K562 (cell line): ENCODE results near the gene KLF4. TPM values are rescaled to one million over a fixed set of nuclear protein-coding genes. Genes with fewer than 3 reads are reported as not detected.

Experiments
- ATAC-seq: fragments of 200-7000 bp; cut with Tn5 transposase; 3 replicates; pipeline ENCODE4 v1.9.1; 2020; ENCODE audit warnings: moderate library complexity
- Bru-seq: library from RNA; stranded (reverse); fragments of 400-500 nt; gene quantifications from one replicate; lab custom pipeline; 2021; lab: Mats Ljungman, UMichigan
- BruChase-seq, 2 experiments: library from RNA; stranded (reverse); fragments of 400-500 nt; gene quantifications; one replicate each; lab custom pipeline; 2021; lab: Mats Ljungman, UMichigan
- BruUV-seq: library from RNA; stranded (reverse); fragments of 400-500 nt; replicated peaks from 2 replicates; lab custom pipeline; 2021; lab: Mats Ljungman, UMichigan
- CTCF ChIA-PET: fragments of 300-600 bp; formaldehyde crosslinking; extraction: SDS; loops from one replicate; lab custom pipeline; 2021; ENCODE audit warnings: low intra/inter-chr PET ratio; lab: Yijun Ruan, JAX
- POLR2A ChIA-PET: fragments of 300-600, 350-650 bp; sonication (Branson Sonifier 250); formaldehyde crosslinking; extraction: SDS; loops from one replicate; lab custom pipeline; 2021; ENCODE audit warnings: antibody characterized with exemption, inconsistent platforms; lab: Yijun Ruan, JAX
- DNase-seq, 4 experiments: peaks; one replicate each; pipeline versions ENCODE4 v3.0.0 to v3.0.0-alpha.2; 2011 to 2018; ENCODE audit warnings: low spot score in 3 of 4, mixed read lengths in 3 of 4; ENCODE audit errors: extremely low read depth in 1 of 4
- FAIRE-seq: peaks from 2 replicates; lab custom pipeline; 2011; peaks lifted over from hg19 to GRCh38; lab: Jason Lieb, UNC
- H2AFZ ChIP-seq: 2 replicates; pipeline ENCODE4 v1.6.0; 2011; ENCODE audit warnings: low read depth, low read length, control low read depth, inconsistent platforms
- H3K27ac ChIP-seq: fragments of 200-600 bp; 3 replicates; pipeline ENCODE4 v1.8.0; 2011; ENCODE audit warnings: low read depth, mild to moderate bottlenecking, control low read depth, inconsistent platforms, low read length, moderate library complexity, mixed read lengths; ENCODE audit errors: extremely low read depth
- H3K27me3 ChIP-seq, 2 experiments: fragments of 300-600 bp in 1 of 2; 2 replicates in 1 of 2; 3 replicates in 1 of 2; pipeline versions ENCODE4 v1.6.0 to v1.8.0; 2011; ENCODE audit warnings: inconsistent platforms in 2 of 2, low read length in 2 of 2, mild to moderate bottlenecking in 1 of 2, mixed read lengths in 1 of 2, moderate library complexity in 1 of 2; ENCODE audit not compliant: control insufficient read depth in 2 of 2, insufficient read depth in 2 of 2
- H3K36me3 ChIP-seq: fragments of 300-600 bp; 3 replicates; pipeline ENCODE4 v1.8.0; 2011; ENCODE audit warnings: mild to moderate bottlenecking, low read length, inconsistent platforms; ENCODE audit not compliant: control insufficient read depth, insufficient read depth
- H3K4me1 ChIP-seq, 2 experiments: fragments of 200-600 bp in 1 of 2; replicated peaks in 1 of 2; 2 replicates in 1 of 2; 3 replicates in 1 of 2; pipeline versions ENCODE4 v1.5.1 to v1.8.0; 2011; ENCODE audit warnings: inconsistent platforms in 2 of 2, low read length in 2 of 2, mild to moderate bottlenecking in 1 of 2, mixed read lengths in 1 of 2, moderate library complexity in 1 of 2; ENCODE audit not compliant: control insufficient read depth in 2 of 2, insufficient read depth in 2 of 2
- H3K4me2 ChIP-seq: 2 replicates; pipeline ENCODE4 v1.6.1; 2011; ENCODE audit warnings: low read length, control low read depth, inconsistent platforms, mixed read lengths; ENCODE audit not compliant: insufficient read depth
- H3K4me3 ChIP-seq: fragments of 200-600 bp; sonication (generic), shearing (Covaris generic); 2 replicates; pipeline ENCODE4 v1.5.1; 2016; ENCODE audit warnings: control low read depth, inconsistent platforms
- H3K79me2 ChIP-seq: fragments of 200-600 bp; 3 replicates; pipeline ENCODE4 v1.8.0; 2011; ENCODE audit warnings: low read length, inconsistent platforms; ENCODE audit not compliant: control insufficient read depth, insufficient read depth
- H3K9ac ChIP-seq, 2 experiments: 2 replicates each; pipeline versions ENCODE4 v1.6.0 to v1.6.1; 2011; ENCODE audit warnings: low read depth in 2 of 2, low read length in 2 of 2, control low read depth in 1 of 2, inconsistent platforms in 1 of 2, mild to moderate bottlenecking in 1 of 2, mixed read lengths in 1 of 2; ENCODE audit not compliant: insufficient read depth in 1 of 2
- H3K9me1 ChIP-seq: one replicate; pipeline ENCODE4 v1.6.0; 2011; ENCODE audit warnings: inconsistent platforms, mild to moderate bottlenecking, low read length, moderate library complexity; ENCODE audit not compliant: control insufficient read depth, insufficient read depth
- H3K9me3 ChIP-seq: replicated peaks from 2 replicates; pipeline ENCODE4 v1.5.1; 2011; ENCODE audit warnings: low read depth, low read length, inconsistent platforms; ENCODE audit not compliant: control insufficient read depth, insufficient read depth
- H4K20me1 ChIP-seq: replicated peaks from 2 replicates; pipeline ENCODE4 v1.6.1; 2011; ENCODE audit warnings: low read length, inconsistent platforms, mixed read lengths; ENCODE audit not compliant: control insufficient read depth, insufficient read depth
- ATF7 ChIP-seq: fragments of 450-650 bp; IDR thresholded peaks from 2 replicates; pipeline ENCODE4 v1.7.1; 2014; ENCODE audit warnings: mild to moderate bottlenecking, moderate library complexity
- BRD4 ChIP-seq: fragments of 200-600 bp; sonication (generic); IDR thresholded peaks from 2 replicates; pipeline ENCODE4 v1.6.1; 2017; ENCODE audit warnings: inconsistent platforms
- ETS1 ChIP-seq: conservative IDR thresholded peaks from 2 replicates; pipeline ENCODE4 v1.6.1; 2011; ENCODE audit warnings: low read depth, mild to moderate bottlenecking, low read length; ENCODE audit not compliant: control insufficient read depth
- FIP1L1 ChIP-seq: fragments of 200-400 bp; formaldehyde crosslinking; IDR thresholded peaks from 2 replicates; pipeline ENCODE4 v1.6.1; 2018; ENCODE audit warnings: mild to moderate bottlenecking, low read depth, low read length; ENCODE audit not compliant: poor library complexity, severe bottlenecking
- JUND ChIP-seq, 2 experiments: IDR thresholded peaks; 2 replicates in 1 of 2; 3 replicates in 1 of 2; pipeline ENCODE4 v1.6.1; 2011; ENCODE audit warnings: borderline replicate concordance in 2 of 2, low read depth in 2 of 2, low read length in 2 of 2, improper control_type of control experiment in 1 of 2, missing biosample characterization in 1 of 2, missing genetic modification characterization in 1 of 2, missing genetic modification reagents in 1 of 2
- POLR2G ChIP-seq: fragments of 200-400 bp; formaldehyde crosslinking; IDR thresholded peaks from 2 replicates; pipeline ENCODE4 v1.6.1; 2017; ENCODE audit warnings: low read depth, mild to moderate bottlenecking, antibody characterized with exemption, low read length, moderate library complexity
- RBFOX2 ChIP-seq: fragments of 200-400 bp; formaldehyde crosslinking; IDR thresholded peaks from 2 replicates; pipeline ENCODE4 v1.6.1; 2017; ENCODE audit warnings: low read depth, mild to moderate bottlenecking, low read length, moderate library complexity
- WGBS: fragments of 100-300 bp; shearing (Covaris generic); methylation state at CpG from one replicate; pipeline ENCODE4 v1.1.6; 2016; ENCODE audit warnings: low coverage, mixed read lengths; ENCODE audit not compliant: insufficient coverage; ENCODE audit errors: missing lambda C conversion rate; 5-methylcytosine and 5-hydroxymethylcytosine counted together
- in situ Hi-C: fragments of 300-500 bp; cut with MboI; formaldehyde crosslinking; loops from 4 replicates; pipeline ENCODE4 v1.15.0; 2018; ENCODE audit warnings: inconsistent platforms, mixed read lengths
- intact Hi-C: fragments of 100-400 bp; cut with micrococcal nuclease; formaldehyde crosslinking; loops from 2 replicates; pipeline ENCODE4 v1.14.2; 2022
- long read RNA-seq, 3 experiments: library from polyadenylated mRNA in 2 of 3; library from RNA in 1 of 3; unstranded in 2 of 3; stranded (forward) in 1 of 3; transcript quantifications; one replicate each; pipeline ENCODE4 v2.0.0, GENCODE V29; 2019 to 2022
- polyA minus RNA-seq, 3 experiments: library from RNA; depleted of rRNA, polyadenylated mRNA; stranded (reverse); fragments of >200 nt; gene quantifications; 2 replicates each; pipeline ENCODE4 v1.2.3, GENCODE V29; 2011
- polyA plus RNA-seq, 8 experiments: library from polyadenylated mRNA; depleted of rRNA in 4 of 8; stranded (reverse) in 5 of 8; unstranded in 3 of 8; fragments of >200 nt; fragmentation: Nextera tagmentation in 2 of 8; fragmentation: Illumina TruSeq in 1 of 8; extraction: Ambion mirVana in 2 of 8; extraction: Trizol in 1 of 8; gene quantifications; 2 replicates each; pipeline versions ENCODE4 v1.2.1 to v1.2.3, GENCODE V29; 2011 to 2014; ENCODE audit warnings: inconsistent platforms in 1 of 8, missing spikeins in 1 of 8
- total RNA-seq, 7 experiments: library from RNA; depleted of rRNA in 6 of 7; stranded (reverse); fragments of >200 nt in 6 of 7; fragmentation: Illumina TruSeq in 2 of 7; extraction: Trizol in 2 of 7; gene quantifications; 2 replicates each; pipeline versions ENCODE4 v1.2.1 to v1.2.3, GENCODE V29; 2011 to 2021; ENCODE audit warnings: low replicate concordance in 1 of 7
- TF ChIP-seq, protein P1 (sequence below), 2 experiments: fragments of 250-450 bp in 1 of 2; fragments of 450-650 bp in 1 of 2; sonication (Bioruptor Pico) in 1 of 2; IDR thresholded peaks; 2 replicates each; pipeline versions ENCODE4 v1.6.1 to v1.8.0; 2016 to 2021; ENCODE audit warnings: mild to moderate bottlenecking in 2 of 2, moderate library complexity in 2 of 2, missing compliant biosample characterization in 1 of 2, missing genetic modification characterization in 1 of 2
- TF ChIP-seq, protein P2 (sequence below), 2 experiments: IDR thresholded peaks; 2 replicates each; pipeline ENCODE4 v1.6.1; 2011; ENCODE audit warnings: borderline replicate concordance in 1 of 2, control low read depth in 1 of 2, low read depth in 1 of 2, low read length in 1 of 2, mild to moderate bottlenecking in 1 of 2, mixed read lengths in 1 of 2, moderate library complexity in 1 of 2; ENCODE audit not compliant: insufficient read depth in 1 of 2, insufficient read length in 1 of 2, poor library complexity in 1 of 2, severe bottlenecking in 1 of 2; ENCODE audit errors: extremely low read depth in 1 of 2

Gene KLF4
- 0.40 and 0.62 TPM in 2 replicates for total RNA-seq (2011; cell fraction: chromatin; rRNA removed; ENCODE audit: low replicate concordance)
- 0.67 and 0.79 TPM in 2 replicates for total RNA-seq (2011; cell fraction: nucleolus; rRNA removed)
- total RNA-seq (2011; cell fraction: nucleoplasm; rRNA removed): 0.22 and 0.69 TPM in 2 replicates
- 0.24 and 0.27 TPM in 2 replicates for total RNA-seq (2014; rRNA removed)
- total RNA-seq (2014; rRNA removed; fragmentation: Illumina TruSeq; extraction: Trizol): 0.22 and 0.26 TPM in 2 replicates
- total RNA-seq (2015; rRNA removed; fragmentation: Illumina TruSeq; extraction: Trizol): 0.11 and 0.23 TPM in 2 replicates
- total RNA-seq (2021): 0.95 and 1.0 TPM in 2 replicates
- polyA plus RNA-seq (2011; rRNA removed): 0.08 and 0.29 TPM in 2 replicates
- 0.04 and 0.55 TPM in 2 replicates for polyA plus RNA-seq (2011; cell fraction: cytosol; rRNA removed)
- 0.21 and 1.1 TPM in 2 replicates for polyA plus RNA-seq (2011; cell fraction: nucleus; rRNA removed)
- polyA plus RNA-seq (2012): 0.38 and 1.2 TPM in 2 replicates
- 0.24 and 0.30 TPM in 2 replicates for polyA plus RNA-seq (2014; fragmentation: Illumina TruSeq; extraction: Trizol)
- under 1 TPM; 0.04 to 0.07 TPM for polyA plus RNA-seq (2014; fragmentation: Nextera tagmentation; extraction: Ambion mirVana)
- polyA plus RNA-seq (2014; rRNA removed): 0.09 and 0.57 TPM in 2 replicates
- 0.30 TPM in 1 of 2 replicates, not detected in the other for polyA minus RNA-seq (2011; rRNA and poly(A)+ RNA removed)
- polyA minus RNA-seq (2011; cell fraction: cytosol; rRNA and poly(A)+ RNA removed): 0.73 and 0.95 TPM in 2 replicates
- polyA minus RNA-seq (2011; cell fraction: nucleus; rRNA and poly(A)+ RNA removed): 0.56 and 0.94 TPM in 2 replicates
- Bru-seq, nascent RNA: percentile 45 among the genes with signal in this experiment
- percentile 46 among the genes with signal in this experiment for BruChase-seq, experiment 1, labeled RNA remaining after a 2-hour chase
- BruChase-seq, experiment 2, labeled RNA remaining after a 6-hour chase: percentile 52 among the genes with signal in this experiment
- long read RNA-seq, experiment 1, partial matches to known transcripts: 0 of 3 reads
- long read RNA-seq, experiment 1, other reads (novel, unspliced or antisense): 0 of 3 reads
- long read RNA-seq, experiment 2: 0 reads
- long read RNA-seq, experiment 3: 0 reads

GRCh38 chr9:107489687-107490605 is at the start of gene KLF4:
Gene KLF4 (minus strand): TSS chr9:107489769. CDS start chr9:107489172, 597 bp downstream.
- peak within 1 kb of the TSS; percentile 50 for H3K4me3 ChIP-seq
- peak; percentile 44 for FAIRE-seq
- in situ Hi-C loops: no loop called here
- TF ChIP-seq RBFOX2 (peak; percentile 69), ETS1 (no peak), POLR2G (peak; percentile 76), FIP1L1 (peak; percentile 79), JUND (IDR thresholded peaks at IDR 0.05; ENCODE audit: borderline replicate concordance, low read depth, low read length) (peak; percentile 64), JUND (tag; IDR thresholded peaks at IDR 0.05; ENCODE audit: borderline replicate concordance, low read depth, low read length) (peak; percentile 23; the same call in 1 of the 3 replicates), BRD4 (no peak), ATF7 (0 out of 2 replicates have a peak, but pooled peaks have one; percentile 42)
- TF ChIP-seq, protein P1, sequence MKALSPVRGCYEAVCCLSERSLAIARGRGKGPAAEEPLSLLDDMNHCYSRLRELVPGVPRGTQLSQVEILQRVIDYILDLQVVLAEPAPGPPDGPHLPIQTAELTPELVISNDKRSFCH (CRISPR knock-in tag; IDR thresholded peaks at IDR 0.05): no peak
- TF ChIP-seq, protein P1 (tag; IDR thresholded peaks at IDR 0.05): 0 out of 2 replicates have a peak, but pooled peaks have one; percentile 27
- TF ChIP-seq, protein P2, sequence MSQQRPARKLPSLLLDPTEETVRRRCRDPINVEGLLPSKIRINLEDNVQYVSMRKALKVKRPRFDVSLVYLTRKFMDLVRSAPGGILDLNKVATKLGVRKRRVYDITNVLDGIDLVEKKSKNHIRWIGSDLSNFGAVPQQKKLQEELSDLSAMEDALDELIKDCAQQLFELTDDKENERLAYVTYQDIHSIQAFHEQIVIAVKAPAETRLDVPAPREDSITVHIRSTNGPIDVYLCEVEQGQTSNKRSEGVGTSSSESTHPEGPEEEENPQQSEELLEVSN (IDR thresholded peaks at IDR 0.05; ENCODE audit: borderline replicate concordance in 1 of 2, extremely low read depth in 1 of 2, insufficient read depth in 1 of 2, insufficient read length in 1 of 2, low read depth in 1 of 2, low read length in 1 of 2, poor library complexity in 1 of 2, severe bottlenecking in 1 of 2): peak; percentile 70 to 93

More at GRCh38 chr9:107489687-107490605, at the start of gene KLF4:
- POLR2A ChIA-PET: interaction anchor here (0.7 kb wide), 1 partner anchor 623 kb away, joined by 3 read pairs; no protein-coding TSS in a partner anchor
- BruUV-seq: no TSS peak
- WGBS: 3% methylated on average over 39 of the region's 101 CpGs
- peaks cover 12 to 34% of the 10 kb centered on the region in 2 experiments; a peak in 4 of 5 replicates for H3K27me3 ChIP-seq
- CTCF ChIA-PET: no interaction called here
- peaks cover 0 to 24% of the 10 kb centered on the region in 2 experiments; a peak in 3 of 5 replicates for H3K4me1 ChIP-seq
- ATAC-seq (peak; percentile 97), DNase-seq (peak; percentile 89 to 97 (median 96))
- H3K9me1 ChIP-seq: no peaks in the 10 kb centered on the region
- H3K9me3 ChIP-seq: no peaks in the 10 kb centered on the region
- H3K27ac ChIP-seq: no peak within 1 kb of the TSS
- H2AFZ ChIP-seq: peak within 1 kb of the TSS; percentile 87
- H3K36me3 ChIP-seq: no peaks in the 10 kb centered on the region
- intact Hi-C loops: loop anchor here (10.0 kb wide), 2 partner anchors 385 to 945 kb away; no protein-coding TSS in a partner anchor
- H4K20me1 ChIP-seq: no peaks in the 10 kb centered on the region; the same call in 1 of the 2 replicates
- peak within 1 kb of the TSS; percentile 78 for H3K4me2 ChIP-seq
- H3K79me2 ChIP-seq: no peaks in the 10 kb centered on the region
- peak within 1 kb of the TSS; percentile 49 to 93; a peak in 3 of 4 replicates for H3K9ac ChIP-seq
